ENCODE measurements around the gene HOXA4.

HOXA4 gene

GRCh38 chr7:27116031-27116961, 14.3 kb downstream of the HOXA4 start:
- H3F3A ChIP-seq (ENCODE audit: insufficient read depth): no peaks in the 10 kb centered on the region
- no peaks in the 10 kb centered on the region for H3K79me2 ChIP-seq (ENCODE audit: insufficient read depth, low read length)
- H3K36me3 ChIP-seq (ENCODE audit: low read length): no peaks in the 10 kb centered on the region
- H3K27me3 ChIP-seq (ENCODE audit: low read length): no peaks in the 10 kb centered on the region
- H3K9ac ChIP-seq (ENCODE audit: low read length): no peak overlapping the region
- H3K4me3 ChIP-seq (ENCODE audit: insufficient read depth, low read length, poor library complexity, severe bottlenecking): no peak overlapping the region
- TF ChIP-seq CTCF (IDR thresholded peaks at IDR 0.05; ENCODE audit: insufficient read depth, low read length, poor library complexity, severe bottlenecking) (no peak), EZH2phosphoT487 (conservative IDR thresholded peaks at IDR 0.05; ENCODE audit: low read length) (no peak)
- no peak overlapping the region for H3K27ac ChIP-seq (ENCODE audit: low read depth, low read length)
- no peak overlapping the region for H3K4me2 ChIP-seq (ENCODE audit: low read depth, low read length, poor library complexity, severe bottlenecking)
- no peaks in the 10 kb centered on the region for H3K9me2 ChIP-seq (replicated peaks; ENCODE audit: insufficient read depth, low read length)
- no peaks in the 10 kb centered on the region for H4K20me1 ChIP-seq (ENCODE audit: low read depth, low read length)
- H3K9me3 ChIP-seq (ENCODE audit: insufficient read depth, low read length): no peaks in the 10 kb centered on the region
- H2AFZ ChIP-seq (ENCODE audit: low read depth, low read length, severe bottlenecking): no peak overlapping the region

- H2AFZ ChIP-seq (ENCODE audit: low read depth, low read length, severe bottlenecking): no peak overlapping the region
- no peak overlapping the region for H3K9ac ChIP-seq (ENCODE audit: low read length)
- no peaks in the 10 kb centered on the region for H3K9me2 ChIP-seq (replicated peaks; ENCODE audit: insufficient read depth, low read length)
- H3K9me3 ChIP-seq (ENCODE audit: insufficient read depth, low read length): no peaks in the 10 kb centered on the region
- H4K20me1 ChIP-seq (ENCODE audit: low read depth, low read length): no peaks in the 10 kb centered on the region
- no peaks in the 10 kb centered on the region for H3K79me2 ChIP-seq (ENCODE audit: insufficient read depth, low read length)
- no peaks in the 10 kb centered on the region for H3K36me3 ChIP-seq (ENCODE audit: low read length)
- H3F3A ChIP-seq (ENCODE audit: insufficient read depth): no peaks in the 10 kb centered on the region
- H3K4me3 ChIP-seq (ENCODE audit: insufficient read depth, low read length, poor library complexity, severe bottlenecking): no peak overlapping the region
- no peak overlapping the region for H3K4me2 ChIP-seq (ENCODE audit: low read depth, low read length, poor library complexity, severe bottlenecking)
- H3K27me3 ChIP-seq (ENCODE audit: low read length): no peaks in the 10 kb centered on the region
- TF ChIP-seq CTCF (IDR thresholded peaks at IDR 0.05; ENCODE audit: insufficient read depth, low read length, poor library complexity, severe bottlenecking) (no peak), EZH2phosphoT487 (conservative IDR thresholded peaks at IDR 0.05; ENCODE audit: low read length) (no peak)
- no peak overlapping the region for H3K27ac ChIP-seq (ENCODE audit: low read depth, low read length)
Observed at GRCh38 chr7:27115221-27116026, 15.1 kb downstream of the HOXA4 start.

- TF ChIP-seq EZH2phosphoT487 (conservative IDR thresholded peaks at IDR 0.05; ENCODE audit: low read length) (no peak), CTCF (IDR thresholded peaks at IDR 0.05; ENCODE audit: insufficient read depth, low read length, poor library complexity, severe bottlenecking) (no peak)
- Histone ChIP-seq H4K20me1 (ENCODE audit: low read depth, low read length) (no peaks in the 10 kb centered on the region), H3K79me2 (ENCODE audit: insufficient read depth, low read length) (no peaks in the 10 kb centered on the region), H3F3A (ENCODE audit: insufficient read depth) (no peaks in the 10 kb centered on the region), H3K27me3 (ENCODE audit: low read length) (no peaks in the 10 kb centered on the region), H3K27ac (ENCODE audit: low read depth, low read length) (no peak overlapping the region), H3K36me3 (ENCODE audit: low read length) (no peaks in the 10 kb centered on the region), H2AFZ (ENCODE audit: low read depth, low read length, severe bottlenecking) (no peak overlapping the region), H3K9ac (ENCODE audit: low read length) (no peak overlapping the region), H3K9me2 (replicated peaks; ENCODE audit: insufficient read depth, low read length) (no peaks in the 10 kb centered on the region), H3K4me2 (ENCODE audit: low read depth, low read length, poor library complexity, severe bottlenecking) (no peak overlapping the region), H3K9me3 (ENCODE audit: insufficient read depth, low read length) (no peaks in the 10 kb centered on the region), H3K4me3 (ENCODE audit: insufficient read depth, low read length, poor library complexity, severe bottlenecking) (no peak overlapping the region)
Observed at GRCh38 chr7:27114881-27115220, 15.7 kb downstream of the HOXA4 start.

All from SU-DHL-6 (cell line).